Measurements from ENCODE around the gene ASCL5. TPM values are rescaled to one million over a fixed set of nuclear protein-coding genes. Genes with fewer than 3 reads are reported as not detected.
A peak's percentile ranks its signal among the peaks of the same experiment; 100 is the strongest.

Gene ASCL5
- total RNA-seq, 2 donors from 2014 or later = not detected

- H3K4me3 Mint-ChIP-seq = no peak overlapping the region
Observed at GRCh38 chr1:201144701-201145100, 17.7 kb upstream of the ASCL5 start.

GRCh38 chr1:201143726-201144635 is 17.0 kb upstream of the ASCL5 start:
- DNase-seq (ENCODE audit: low spot score) = no peak
- no peak overlapping the region for H3K4me3 Mint-ChIP-seq
- H3K4me1 Mint-ChIP-seq (ENCODE audit: low read depth in 2 of 2) = no peaks in the 10 kb centered on the region
- H3K36me3 Mint-ChIP-seq = peaks cover 6% of the 10 kb centered on the region
- no peak overlapping the region for H3K27ac Mint-ChIP-seq
- no peak for ATAC-seq
- H3K9me3 Mint-ChIP-seq = no peaks in the 10 kb centered on the region
- H3K27me3 Mint-ChIP-seq = no peaks in the 10 kb centered on the region

More at GRCh38 chr1:201144701-201145100, 17.7 kb upstream of the ASCL5 start:
- Mint-ChIP-seq H3K9me3 (no peaks in the 10 kb centered on the region), H3K27ac (no peak overlapping the region), H3K4me1 (ENCODE audit: low read depth in 2 of 2) (no peaks in the 10 kb centered on the region), H3K27me3 (no peaks in the 10 kb centered on the region), H3K36me3 (peaks cover 6% of the 10 kb centered on the region)
- ATAC-seq (no peak), DNase-seq (ENCODE audit: low spot score) (peak; percentile 5)

- peaks cover 6% of the 10 kb centered on the region for H3K36me3 Mint-ChIP-seq
- DNase-seq (ENCODE audit: low spot score) (no peak), ATAC-seq (no peak)
- H3K4me3 Mint-ChIP-seq = no peak overlapping the region
- H3K9me3 Mint-ChIP-seq = no peaks in the 10 kb centered on the region
- no peaks in the 10 kb centered on the region for H3K27me3 Mint-ChIP-seq
- H3K4me1 Mint-ChIP-seq (ENCODE audit: low read depth in 2 of 2) = no peaks in the 10 kb centered on the region
- H3K27ac Mint-ChIP-seq = no peak overlapping the region
Observed at GRCh38 chr1:201142849-201143725, 16.1 kb upstream of the ASCL5 start.

- Mint-ChIP-seq H3K27me3 (no peaks in the 10 kb centered on the region), H3K27ac (no peak overlapping the region), H3K4me3 (no peak overlapping the region), H3K36me3 (peaks cover 6% of the 10 kb centered on the region), H3K4me1 (ENCODE audit: low read depth in 2 of 2) (no peaks in the 10 kb centered on the region), H3K9me3 (no peaks in the 10 kb centered on the region)
- ATAC-seq (no peak), DNase-seq (ENCODE audit: low spot score) (no peak)
Observed at GRCh38 chr1:201142011-201142848, 15.2 kb upstream of the ASCL5 start.

- Mint-ChIP-seq H3K9me3 (no peaks in the 10 kb centered on the region), H3K36me3 (peaks cover 6% of the 10 kb centered on the region), H3K4me3 (no peak overlapping the region), H3K27ac (no peak overlapping the region), H3K27me3 (no peaks in the 10 kb centered on the region), H3K4me1 (ENCODE audit: low read depth in 2 of 2) (no peaks in the 10 kb centered on the region)
- no peak for DNase-seq (ENCODE audit: low spot score)
- no peak for ATAC-seq
Observed at GRCh38 chr1:201141418-201141817, 14.4 kb upstream of the ASCL5 start.

- DNase-seq (ENCODE audit: low spot score) (peak; percentile 5), ATAC-seq (no peak)
- Mint-ChIP-seq H3K36me3 (peaks cover 6% of the 10 kb centered on the region), H3K4me3 (no peak overlapping the region), H3K27me3 (no peaks in the 10 kb centered on the region), H3K4me1 (ENCODE audit: low read depth in 2 of 2) (no peaks in the 10 kb centered on the region), H3K9me3 (no peaks in the 10 kb centered on the region), H3K27ac (no peak overlapping the region)
Observed at GRCh38 chr1:201140941-201141260, 13.9 kb upstream of the ASCL5 start.

GRCh38 chr1:201140235-201140940 is 13.4 kb upstream of the ASCL5 start:
- Mint-ChIP-seq H3K36me3 (peaks cover 6% of the 10 kb centered on the region), H3K4me3 (no peak overlapping the region), H3K4me1 (ENCODE audit: low read depth in 2 of 2) (no peaks in the 10 kb centered on the region), H3K9me3 (no peaks in the 10 kb centered on the region), H3K27me3 (no peaks in the 10 kb centered on the region), H3K27ac (no peak overlapping the region)
- DNase-seq (ENCODE audit: low spot score) (peak; percentile 48), ATAC-seq (no peak)

GRCh38 chr1:201139756-201140155 is 12.8 kb upstream of the ASCL5 start:
- Mint-ChIP-seq H3K27ac (no peak overlapping the region), H3K9me3 (no peaks in the 10 kb centered on the region), H3K27me3 (no peaks in the 10 kb centered on the region), H3K4me3 (no peak overlapping the region), H3K4me1 (ENCODE audit: low read depth in 2 of 2) (no peaks in the 10 kb centered on the region), H3K36me3 (peaks cover 6% of the 10 kb centered on the region)
- no peak for ATAC-seq
- peak; percentile 15 for DNase-seq (ENCODE audit: low spot score)

- Mint-ChIP-seq H3K36me3 (peaks cover 6% of the 10 kb centered on the region), H3K9me3 (no peaks in the 10 kb centered on the region), H3K4me1 (ENCODE audit: low read depth in 2 of 2) (no peaks in the 10 kb centered on the region), H3K27me3 (no peaks in the 10 kb centered on the region), H3K4me3 (no peak overlapping the region), H3K27ac (no peak overlapping the region)
- DNase-seq (ENCODE audit: low spot score) = peak; percentile 3
- ATAC-seq = no peak
Observed at GRCh38 chr1:201139306-201139705, 12.3 kb upstream of the ASCL5 start.

- Mint-ChIP-seq H3K36me3 (peaks cover 5% of the 10 kb centered on the region), H3K4me3 (no peak overlapping the region), H3K4me1 (ENCODE audit: low read depth in 2 of 2) (no peaks in the 10 kb centered on the region), H3K27me3 (no peaks in the 10 kb centered on the region), H3K27ac (no peak overlapping the region), H3K9me3 (no peaks in the 10 kb centered on the region)
- DNase-seq (ENCODE audit: low spot score) (no peak), ATAC-seq (no peak)
Observed at GRCh38 chr1:201138311-201138840, 11.4 kb upstream of the ASCL5 start.

- H3K27me3 Mint-ChIP-seq = no peaks in the 10 kb centered on the region
- no peaks in the 10 kb centered on the region for H3K36me3 Mint-ChIP-seq
- H3K4me1 Mint-ChIP-seq (ENCODE audit: low read depth in 2 of 2) = no peaks in the 10 kb centered on the region
- H3K9me3 Mint-ChIP-seq = no peaks in the 10 kb centered on the region
- H3K27ac Mint-ChIP-seq = no peak overlapping the region
- ATAC-seq = no peak
- peak; percentile 16 for DNase-seq (ENCODE audit: low spot score)
- no peak overlapping the region for H3K4me3 Mint-ChIP-seq
Observed at GRCh38 chr1:201137579-201138310, 10.8 kb upstream of the ASCL5 start.

GRCh38 chr1:201137024-201137392 is 10.0 kb upstream of the ASCL5 start:
- H3K4me3 Mint-ChIP-seq = no peak overlapping the region
- H3K27me3 Mint-ChIP-seq = no peaks in the 10 kb centered on the region
- no peaks in the 10 kb centered on the region for H3K9me3 Mint-ChIP-seq
- H3K36me3 Mint-ChIP-seq = no peaks in the 10 kb centered on the region
- no peak overlapping the region for H3K27ac Mint-ChIP-seq
- H3K4me1 Mint-ChIP-seq (ENCODE audit: low read depth in 2 of 2) = no peaks in the 10 kb centered on the region
- ATAC-seq (no peak), DNase-seq (ENCODE audit: low spot score) (no peak)
